Hair follicle dermal papilla cell (primary cell): ENCODE results near the gene DNAJC5G. TPM values are rescaled to one million over a fixed set of nuclear protein-coding genes. Genes with fewer than 3 reads are reported as not detected.

Experiments used
- total RNA-seq: library from RNA; depleted of rRNA; stranded (reverse); fragments of >200 nt; gene quantifications from 2 replicates; pipeline ENCODE4 v1.2.3, GENCODE V29; 2012

The DNAJC5G gene, protein sequence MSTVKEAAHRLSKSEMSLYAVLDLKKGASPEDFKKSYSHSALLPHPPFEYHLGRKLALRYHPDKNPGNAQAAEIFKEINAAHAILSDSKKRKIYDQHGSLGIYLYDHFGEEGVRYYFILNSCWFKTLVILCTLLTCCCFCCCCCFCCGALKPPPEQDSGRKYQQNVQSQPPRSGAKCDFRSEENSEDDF
- total RNA-seq: not detected in 2 replicates

DNA sequence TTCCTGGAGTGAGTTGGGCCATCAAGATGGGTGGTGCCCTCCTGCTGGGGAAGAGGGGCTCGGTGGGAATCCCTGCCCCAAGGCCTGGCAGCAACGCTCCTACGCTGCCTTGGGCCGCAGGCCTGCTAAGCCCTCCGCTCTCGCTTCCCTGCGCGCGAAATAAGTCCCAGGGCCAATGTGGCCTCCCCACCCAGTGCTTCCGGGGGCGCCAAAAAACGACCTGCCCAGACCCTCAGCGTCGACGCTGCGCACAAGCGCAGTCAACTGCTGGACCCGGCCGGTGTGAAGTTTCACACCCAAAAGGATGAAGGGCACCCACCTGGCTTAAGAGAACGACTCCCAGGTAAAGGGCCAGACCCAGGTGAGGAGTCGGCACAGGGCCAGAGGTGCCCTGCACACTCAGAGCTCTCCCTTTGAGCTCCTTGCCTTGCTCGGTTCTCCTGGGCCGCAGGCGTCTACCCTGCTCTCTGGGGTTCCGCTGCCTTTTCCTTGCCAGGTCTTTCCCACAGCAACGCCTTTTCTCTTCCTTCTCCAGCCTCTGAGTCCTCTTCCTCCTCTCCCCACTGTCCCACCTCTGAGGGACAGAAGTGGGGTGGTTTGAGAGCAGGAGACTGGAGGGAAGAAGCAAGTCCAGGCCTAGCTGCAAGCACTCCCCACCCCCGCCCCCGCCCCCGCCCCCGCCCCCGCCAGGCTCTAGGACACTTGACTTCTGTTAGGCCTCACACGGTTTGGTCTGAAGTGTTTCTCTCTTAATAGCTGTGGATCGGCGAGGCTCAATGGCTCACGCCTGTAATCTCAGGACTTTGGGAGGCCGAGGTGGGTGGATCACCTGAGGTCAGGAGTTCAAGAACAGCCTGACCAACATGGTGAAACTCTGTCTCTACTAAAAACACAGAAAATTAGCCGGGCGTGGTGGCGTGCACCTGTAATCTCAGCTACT lies at the start of gene DNAJC5G:
Gene DNAJC5G, plus strand, starts transcription at position 223 of the 940 bp plus-strand sequence. CDS start 1,296 bp downstream, outside the sequence.

DNA sequence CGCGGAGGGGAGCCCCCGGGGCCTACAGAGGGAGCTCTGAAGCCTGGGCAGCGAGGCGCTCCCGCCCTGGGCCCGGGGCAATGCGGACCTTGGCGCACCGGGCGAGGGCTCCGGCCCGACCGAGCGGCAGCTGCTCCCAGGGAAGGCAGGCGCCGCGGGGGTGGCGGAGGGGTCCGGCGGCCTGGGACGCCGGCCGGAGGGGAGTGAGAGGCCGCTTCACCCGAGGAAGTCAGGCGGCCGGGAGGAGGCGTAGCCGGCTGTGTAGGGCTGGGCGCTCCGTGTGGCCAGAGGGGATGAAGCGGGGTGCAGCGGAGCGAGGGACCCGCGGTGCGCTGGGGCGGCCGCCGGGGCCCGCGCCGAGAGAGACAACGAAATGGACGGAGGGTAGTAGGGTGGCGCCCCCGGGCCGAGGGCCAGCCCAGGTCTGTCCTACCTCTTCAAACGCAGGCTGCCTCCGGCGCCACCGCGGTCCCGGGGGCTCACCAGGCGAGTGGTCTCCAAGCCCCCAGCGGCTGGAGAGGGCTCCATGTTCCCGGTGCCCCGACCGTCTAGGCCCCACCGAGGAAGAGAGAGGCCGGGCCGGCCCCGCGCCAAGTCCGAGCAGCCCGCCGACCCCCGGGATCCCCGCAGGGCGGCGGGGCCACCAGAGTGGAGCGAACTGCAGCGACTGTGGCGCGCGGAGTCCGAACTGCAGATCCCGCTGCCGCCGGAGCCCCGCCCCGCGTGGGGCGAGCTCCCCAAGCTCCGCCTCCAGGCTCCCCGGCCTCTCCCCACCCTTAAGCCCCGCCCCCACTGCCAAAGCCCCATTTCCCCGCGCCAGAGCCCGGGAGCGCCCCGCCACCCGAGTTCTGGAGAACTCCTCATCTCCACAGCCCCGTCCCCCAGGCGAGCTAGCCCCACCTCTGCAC lies 12.6 kb upstream of the DNAJC5G start, which contains the start of gene SLC30A3:
Gene SLC30A3, minus strand, starts transcription at position 669 of the 908 bp plus-strand sequence. Its CDS starts 141 bp downstream, at position 528.

DNA sequence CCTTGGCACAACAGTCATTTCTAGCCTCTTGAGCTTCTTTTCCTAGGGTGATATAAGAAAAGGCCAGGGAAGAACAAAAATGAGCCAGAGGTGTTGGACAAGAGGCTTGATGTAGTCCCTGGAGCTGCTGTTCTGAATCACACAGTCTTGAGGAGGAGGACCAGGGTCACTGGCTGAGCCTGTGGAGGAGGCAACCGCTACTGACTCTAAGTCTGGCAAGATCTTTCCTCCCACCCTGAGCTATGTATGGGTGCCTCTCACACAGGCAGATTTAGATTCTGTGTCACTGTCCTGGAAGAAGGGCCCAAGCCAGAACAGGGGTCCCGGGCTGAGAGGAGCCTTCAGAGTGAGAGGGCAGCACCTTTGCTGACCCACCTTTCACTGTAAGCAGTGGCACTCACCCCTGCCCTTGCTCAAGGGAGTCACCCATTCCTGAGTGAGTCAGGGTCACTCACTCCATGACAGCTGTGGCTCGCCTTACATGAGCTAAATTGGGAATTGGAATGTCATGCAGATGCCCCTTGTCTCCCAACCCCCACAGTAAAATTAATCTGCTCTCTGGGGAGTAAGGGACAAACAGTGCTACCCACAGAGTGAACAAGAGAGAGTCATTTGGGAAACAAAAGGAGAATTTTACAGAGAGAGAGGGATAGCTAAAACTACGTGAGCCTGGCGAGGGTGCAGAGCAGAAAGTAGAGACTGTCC lies 6.8 kb downstream of the DNAJC5G start, which contains the start of gene TRIM54:
Gene TRIM54, plus strand, starts transcription at position 575 of the 705 bp plus-strand sequence. CDS start 303 bp downstream, outside the sequence.

DNA sequence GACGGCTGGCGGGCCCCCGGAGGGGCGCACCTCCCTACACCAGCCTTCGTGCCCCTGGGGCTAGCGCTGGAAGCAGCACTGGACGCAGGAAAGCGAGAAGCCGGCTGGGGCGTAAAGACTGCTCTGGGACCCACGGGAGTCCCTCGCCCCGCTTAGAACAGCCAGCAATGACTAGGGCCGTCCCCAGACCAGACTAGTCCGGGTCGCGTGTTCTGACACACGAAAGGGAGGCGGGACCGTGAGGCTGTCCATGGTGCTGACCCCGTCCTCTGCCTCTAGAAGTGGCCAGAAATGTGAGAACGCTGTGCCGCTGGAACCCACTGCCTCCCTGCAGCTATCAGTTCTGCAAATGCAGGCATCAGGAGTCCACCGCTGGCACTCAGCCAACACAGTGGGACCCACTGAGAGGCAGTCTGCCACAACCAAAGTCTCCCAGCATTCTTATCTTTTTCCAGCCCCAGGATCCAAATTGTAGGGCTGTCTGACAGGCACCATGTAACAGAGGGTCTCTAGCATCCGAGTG lies 33.2 kb downstream of the DNAJC5G start, which contains the start of gene UCN:
Gene UCN, minus strand, starts transcription at position 87 of the 523 bp plus-strand sequence. CDS start 550 bp downstream, outside the sequence.

DNA sequence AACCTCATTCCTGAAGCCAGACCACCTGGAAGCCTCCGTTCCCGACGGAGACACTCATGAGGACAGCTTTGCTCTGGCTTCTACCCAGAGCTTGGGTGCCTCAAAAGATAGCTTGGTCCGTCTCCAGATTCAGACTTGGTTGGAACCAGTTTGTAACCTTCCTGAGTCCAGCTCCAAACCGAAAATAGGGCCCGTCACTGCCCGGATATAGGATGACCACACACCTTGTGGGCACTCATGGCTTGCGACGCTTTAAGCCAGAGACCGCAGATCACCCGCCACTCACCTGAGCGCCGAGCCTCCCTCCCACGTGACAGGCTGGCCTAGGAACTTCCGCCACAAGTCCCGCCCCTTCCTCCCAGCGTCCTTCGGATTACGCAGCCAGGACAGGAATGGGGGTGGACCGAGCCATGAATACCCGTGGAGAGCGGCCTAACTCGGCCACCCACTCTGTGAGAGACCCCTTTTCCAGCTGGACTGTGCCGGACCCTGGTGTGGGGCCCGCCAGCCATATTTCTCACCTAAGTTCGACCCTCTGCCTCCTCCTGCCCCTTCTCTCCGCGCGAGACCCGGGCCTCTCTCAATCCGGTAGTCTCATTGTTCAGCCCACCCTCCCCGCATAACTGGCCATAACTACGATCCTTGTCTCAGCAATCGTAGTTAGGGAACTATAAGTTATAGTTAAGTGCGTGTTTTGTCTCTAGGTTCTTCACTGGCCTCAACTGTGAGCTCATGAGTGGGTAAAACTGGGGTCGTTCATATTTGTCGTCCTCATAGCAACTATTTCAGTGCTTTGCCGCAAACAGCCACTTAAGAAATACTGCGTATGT lies 47.7 kb downstream of the DNAJC5G start, which contains the start of gene MPV17:
Gene MPV17, minus strand, starts transcription at position 332 of the 830 bp plus-strand sequence. CDS start 580 bp downstream, outside the sequence.

Other genes with a start within 250 kb of the DNAJC5G start
- gene TMEM214, start 242.5 kb upstream of the DNAJC5G start, total RNA-seq: 65.7 and 77.4 TPM in 2 replicates
- 28.9 and 29.5 TPM in 2 replicates for gene AGBL5, start 223.8 kb upstream of the DNAJC5G start, total RNA-seq
- 145 and 193 TPM in 2 replicates for gene OST4, start 203.8 kb upstream of the DNAJC5G start, total RNA-seq
- gene EMILIN1, start 196.8 kb upstream of the DNAJC5G start, total RNA-seq: 147 and 151 TPM in 2 replicates
- gene KHK, start 188.7 kb upstream of the DNAJC5G start, total RNA-seq: 0.32 and 0.36 TPM in 2 replicates
- 1.5 and 1.9 TPM in 2 replicates for gene CGREF1, start 156.3 kb upstream of the DNAJC5G start, total RNA-seq
- gene ABHD1, start 151.6 kb upstream of the DNAJC5G start, total RNA-seq: 0.24 TPM in 1 of 2 replicates, not detected in the other
- 43.2 and 45.2 TPM in 2 replicates for gene PREB, start 140.8 kb upstream of the DNAJC5G start, total RNA-seq
- not detected in 2 replicates for gene PRR30, start 136.0 kb upstream of the DNAJC5G start, total RNA-seq
- gene TCF23, start 126.4 kb upstream of the DNAJC5G start, total RNA-seq: not detected in 2 replicates
- 153 TPM in 2 replicates for gene ATRAID, start 63.4 kb upstream of the DNAJC5G start, total RNA-seq
- gene SLC5A6, start 63.2 kb upstream of the DNAJC5G start, total RNA-seq: 17.0 and 19.8 TPM in 2 replicates
- gene CAD, start 58.1 kb upstream of the DNAJC5G start, total RNA-seq: 33.2 and 44.8 TPM in 2 replicates
- not detected in 2 replicates for gene SLC30A3, start 12.4 kb upstream of the DNAJC5G start, total RNA-seq
- not detected in 2 replicates for gene TRIM54, start 7.0 kb downstream of the DNAJC5G start, total RNA-seq
- 0.81 and 0.85 TPM in 2 replicates for gene UCN, start 33.0 kb downstream of the DNAJC5G start, total RNA-seq
- gene MPV17, start 47.7 kb downstream of the DNAJC5G start, total RNA-seq: 75.6 and 80.8 TPM in 2 replicates
- gene GTF3C2, start 81.3 kb downstream of the DNAJC5G start, total RNA-seq: 29.7 and 32.4 TPM in 2 replicates
- 27.8 and 29.9 TPM in 2 replicates for gene EIF2B4, start 94.9 kb downstream of the DNAJC5G start, total RNA-seq
- 161 and 169 TPM in 2 replicates for gene SNX17, start 95.2 kb downstream of the DNAJC5G start, total RNA-seq
- gene ZNF513, start 105.3 kb downstream of the DNAJC5G start, total RNA-seq: 11.8 and 14.1 TPM in 2 replicates
- gene PPM1G, start 134.2 kb downstream of the DNAJC5G start, total RNA-seq: 47.4 and 47.6 TPM in 2 replicates
- 119 and 130 TPM in 2 replicates for gene NRBP1, start 153.2 kb downstream of the DNAJC5G start, total RNA-seq
- gene KRTCAP3, start 166.9 kb downstream of the DNAJC5G start, total RNA-seq: 0.32 TPM in 1 of 2 replicates, not detected in the other
- 21.6 and 32.0 TPM in 2 replicates for gene IFT172, start 214.3 kb downstream of the DNAJC5G start, total RNA-seq
- 13.1 and 17.1 TPM in 2 replicates for gene FNDC4, start 219.8 kb downstream of the DNAJC5G start, total RNA-seq
- gene GCKR, start 221.4 kb downstream of the DNAJC5G start, total RNA-seq: 0.32 and 0.36 TPM in 2 replicates